ENCODE results near the gene MICAL3.

MICAL3 gene

GRCh38 chr22:17831501-17832251, 192.7 kb downstream of the MICAL3 start:
- DNase-seq, result no peak

- peak; percentile 80 to 84 for DNase-seq
These were observed 194.1 kb downstream of the MICAL3 start for GRCh38 chr22:17830043-17830961.

GRCh38 chr22:17829695-17830042, 194.7 kb downstream of the MICAL3 start:
- DNase-seq, result no peak

GRCh38 chr22:17828502-17829080, 195.8 kb downstream of the MICAL3 start:
- DNase-seq, result no peak

- DNase-seq, result no peak
These were observed 196.9 kb downstream of the MICAL3 start for GRCh38 chr22:17827466-17827865.

- DNase-seq, result no peak
These were observed 198.3 kb downstream of the MICAL3 start for GRCh38 chr22:17825876-17826550.

- DNase-seq, result no peak
These were observed 199.9 kb downstream of the MICAL3 start for GRCh38 chr22:17824457-17824856.

- no peak for DNase-seq
These were observed 200.4 kb downstream of the MICAL3 start for GRCh38 chr22:17823964-17824363.

GRCh38 chr22:17823226-17823625, 201.1 kb downstream of the MICAL3 start:
- DNase-seq, result no peak

GRCh38 chr22:17822087-17822486, 202.3 kb downstream of the MICAL3 start:
- DNase-seq, result no peak

- DNase-seq, result no peak
These were observed 203.4 kb downstream of the MICAL3 start for GRCh38 chr22:17820879-17821439.

- no peak for DNase-seq
These were observed 205.7 kb downstream of the MICAL3 start for GRCh38 chr22:17818649-17819048.

GRCh38 chr22:17818180-17818579, 206.2 kb downstream of the MICAL3 start:
- DNase-seq, result no peak

- DNase-seq, result no peak
These were observed 206.8 kb downstream of the MICAL3 start for GRCh38 chr22:17817511-17818065.

- no peak for DNase-seq
These were observed 207.3 kb downstream of the MICAL3 start for GRCh38 chr22:17817079-17817478.

- no peak for DNase-seq
These were observed 207.7 kb downstream of the MICAL3 start for GRCh38 chr22:17816649-17817048.

GRCh38 chr22:17815703-17816254, 208.6 kb downstream of the MICAL3 start:
- no peak for DNase-seq

- DNase-seq, result no peak
These were observed 209.5 kb downstream of the MICAL3 start for GRCh38 chr22:17814830-17815229.

- no peak for DNase-seq
These were observed 210.3 kb downstream of the MICAL3 start for GRCh38 chr22:17814084-17814483.

GRCh38 chr22:17811119-17811518, 213.2 kb downstream of the MICAL3 start:
- DNase-seq, result no peak

- no peak for DNase-seq
These were observed 213.7 kb downstream of the MICAL3 start for GRCh38 chr22:17810570-17811116.

Data from CD4-positive, alpha-beta T cell treated with Interleukin-4 for 1 hour (primary cell).